Testis (tissue), 3 donors: ENCODE data around the gene OTUD4. TPM values are rescaled to one million over a fixed set of nuclear protein-coding genes. Genes with fewer than 3 reads are reported as not detected.

Experiments used
- DNase-seq: peaks from one replicate; pipeline ENCODE4 v3.0.0-alpha.2; 2019
- H3K27ac ChIP-seq, 2 donors: fragments of 200-600 bp; sonication (generic); one replicate each; pipeline ENCODE4 v1.5.1; 2019
- H3K27me3 ChIP-seq: fragments of 200-600 bp; sonication (generic); one replicate; pipeline ENCODE4 v1.5.1; 2019
- H3K36me3 ChIP-seq: fragments of 200-600 bp; sonication (generic); one replicate; pipeline ENCODE4 v1.5.1; 2017; ENCODE audit warnings: low read depth; ENCODE audit errors: missing control alignments
- H3K4me1 ChIP-seq: fragments of 200-600 bp; sonication (generic); one replicate; pipeline ENCODE4 v1.5.1; 2019
- H3K4me3 ChIP-seq, 2 donors: fragments of 200-600 bp; sonication (generic); one replicate each; pipeline ENCODE4 v1.5.1; 2017 to 2019
- H3K9me3 ChIP-seq: fragments of 200-600 bp; sonication (generic); one replicate; pipeline ENCODE4 v1.5.1; 2017
- POLR2A ChIP-seq: fragments of 450-650 bp; IDR thresholded peaks from one replicate; pipeline ENCODE4 v1.6.1; 2017; ENCODE audit warnings: antibody characterized with exemption, mild to moderate bottlenecking, moderate library complexity
- WGBS, 2 donors: methylation state at CpG; one replicate each; pipeline ENCODE4 v1.1.5; 2018; 5-methylcytosine and 5-hydroxymethylcytosine counted together
- intact Hi-C: fragments of 100-400 bp; cut with DNase I; formaldehyde crosslinking; loops from one replicate; pipeline ENCODE4 v1.15.1; 2023; ENCODE audit warnings: low total_unique reads
- polyA plus RNA-seq: library from polyadenylated mRNA; stranded (reverse); fragments of 350-450 nt; fragmentation: Illumina TruSeq; extraction: RNeasy Lipid Tissue Mini Kit (QIAGEN cat#74804); gene quantifications from one replicate; pipeline ENCODE4 v1.2.3, GENCODE V29; 2014; ENCODE audit warnings: low read depth, low replicate concordance; ENCODE audit not compliant: insufficient read depth
- total RNA-seq, 2 donors: library from RNA; depleted of rRNA; stranded (reverse); fragments of >200 nt; gene quantifications; one replicate each; pipeline ENCODE4 v1.2.3, GENCODE V29; 2016
- TF ChIP-seq, protein P1 (sequence below), 3 experiments: fragments of 450-650 bp in 2 of 3; fragments of 200-600 bp in 1 of 3; sonication (generic) in 1 of 3; IDR thresholded peaks; one replicate each; pipeline ENCODE4 v1.5.1; 2016 to 2019; ENCODE audit warnings: antibody characterized with exemption in 3 of 3, mild to moderate bottlenecking in 2 of 3, moderate library complexity in 1 of 3

Gene OTUD4
- total and polyA plus RNA-seq, 3 donors from 2014 or later, result 68.8 to 93.9 (median 90.9) TPM

DNA sequence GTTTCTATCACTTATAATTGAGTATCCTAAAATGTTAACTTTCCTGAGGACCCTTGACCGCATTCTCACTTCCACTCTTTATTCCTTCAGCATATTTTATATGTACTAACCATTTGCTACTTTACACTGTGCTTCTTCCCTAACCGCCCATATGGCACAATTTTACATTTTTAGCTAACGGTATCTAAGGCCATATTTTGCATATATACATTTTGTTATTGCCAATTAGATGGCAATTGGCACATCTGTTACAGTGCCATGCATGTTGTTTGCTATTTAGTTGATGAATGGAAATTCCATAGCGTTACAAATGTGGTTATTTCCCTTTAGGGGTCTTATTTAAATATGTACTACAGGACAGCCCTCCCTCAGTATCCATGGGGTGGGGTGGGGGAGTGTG, 20.0 kb upstream of the OTUD4 start:
- Histone ChIP-seq H3K4me3 (no peak overlapping the region), H3K4me1 (no peaks in the 10 kb centered on the region), H3K9me3 (no peaks in the 10 kb centered on the region), H3K36me3 (no peaks in the 10 kb centered on the region), H3K27me3 (no peaks in the 10 kb centered on the region), H3K27ac (no peak overlapping the region)
- TF ChIP-seq, protein P1, sequence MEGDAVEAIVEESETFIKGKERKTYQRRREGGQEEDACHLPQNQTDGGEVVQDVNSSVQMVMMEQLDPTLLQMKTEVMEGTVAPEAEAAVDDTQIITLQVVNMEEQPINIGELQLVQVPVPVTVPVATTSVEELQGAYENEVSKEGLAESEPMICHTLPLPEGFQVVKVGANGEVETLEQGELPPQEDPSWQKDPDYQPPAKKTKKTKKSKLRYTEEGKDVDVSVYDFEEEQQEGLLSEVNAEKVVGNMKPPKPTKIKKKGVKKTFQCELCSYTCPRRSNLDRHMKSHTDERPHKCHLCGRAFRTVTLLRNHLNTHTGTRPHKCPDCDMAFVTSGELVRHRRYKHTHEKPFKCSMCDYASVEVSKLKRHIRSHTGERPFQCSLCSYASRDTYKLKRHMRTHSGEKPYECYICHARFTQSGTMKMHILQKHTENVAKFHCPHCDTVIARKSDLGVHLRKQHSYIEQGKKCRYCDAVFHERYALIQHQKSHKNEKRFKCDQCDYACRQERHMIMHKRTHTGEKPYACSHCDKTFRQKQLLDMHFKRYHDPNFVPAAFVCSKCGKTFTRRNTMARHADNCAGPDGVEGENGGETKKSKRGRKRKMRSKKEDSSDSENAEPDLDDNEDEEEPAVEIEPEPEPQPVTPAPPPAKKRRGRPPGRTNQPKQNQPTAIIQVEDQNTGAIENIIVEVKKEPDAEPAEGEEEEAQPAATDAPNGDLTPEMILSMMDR (IDR thresholded peaks at IDR 0.05), result no peak
- TF ChIP-seq POLR2A, result no peak
- no peak for DNase-seq
- intact Hi-C loops, result no loop called here
- WGBS, 2 donors, result 90 to 93% methylated on average over 4 of the region's 4 CpGs

DNA sequence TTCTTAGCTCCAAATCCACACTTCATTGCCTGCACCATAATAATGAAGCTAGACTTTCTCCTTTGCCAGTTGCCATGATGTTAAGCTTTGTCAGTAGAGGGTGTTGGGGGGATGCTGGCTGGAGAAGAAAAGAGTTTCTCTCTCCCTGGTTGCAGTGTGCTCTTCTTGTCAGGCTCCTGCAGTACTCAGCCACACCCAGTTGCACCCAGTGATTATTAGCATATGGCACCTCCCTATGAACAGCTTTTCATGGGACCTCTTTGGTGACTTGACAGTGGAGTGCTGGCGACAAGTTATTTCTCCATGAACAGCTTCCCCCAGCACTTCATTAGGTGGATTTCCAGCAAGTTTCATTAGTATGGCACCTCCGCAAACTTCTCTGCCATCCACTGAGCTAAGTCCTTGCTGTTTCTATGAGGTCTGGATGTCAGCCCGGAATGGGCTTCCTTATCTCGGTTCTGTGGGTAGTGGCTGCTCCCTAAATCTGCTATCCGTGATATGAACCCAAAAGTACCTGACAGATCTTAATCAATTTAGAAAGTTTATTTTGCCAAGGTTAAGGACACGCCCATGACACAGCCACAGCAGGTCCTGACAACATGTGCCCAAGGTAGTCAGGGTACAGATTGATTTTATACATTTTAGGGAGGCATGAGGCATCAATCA, 18.8 kb upstream of the OTUD4 start:
- no peak for DNase-seq

DNA sequence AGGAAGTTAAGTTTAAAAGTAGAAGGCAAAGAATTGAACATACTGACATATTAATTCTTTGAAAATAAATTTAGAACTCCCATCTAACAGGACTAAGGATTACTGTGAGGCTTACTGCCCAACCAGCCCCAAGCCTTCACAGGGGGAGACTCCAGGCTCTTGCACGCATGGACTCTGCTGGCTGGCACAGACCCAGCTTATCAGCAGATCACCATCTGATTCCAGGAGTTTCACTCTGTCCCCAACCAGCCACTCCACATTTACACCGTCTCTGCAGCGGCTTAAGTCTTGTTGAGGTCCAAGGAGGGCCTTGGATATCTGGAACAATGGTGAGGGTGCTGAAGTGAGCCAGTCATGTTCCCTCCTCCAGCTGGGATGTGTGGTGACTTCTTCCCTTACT, 16.4 kb upstream of the OTUD4 start:
- TF ChIP-seq POLR2A, result no peak
- TF ChIP-seq, protein P1 (IDR thresholded peaks at IDR 0.05), result no peak
- intact Hi-C loops, result no loop called here
- Histone ChIP-seq H3K4me3 (no peak overlapping the region), H3K27me3 (no peaks in the 10 kb centered on the region), H3K4me1 (no peaks in the 10 kb centered on the region), H3K27ac (no peak overlapping the region), H3K9me3 (no peaks in the 10 kb centered on the region), H3K36me3 (no peaks in the 10 kb centered on the region)
- 36 to 84% methylated on average over 3 of the region's 3 CpGs for WGBS, 2 donors
- peak; percentile 31 for DNase-seq

More for the DNA sequence above, 18.8 kb upstream of the OTUD4 start:
- Histone ChIP-seq H3K27ac (no peak overlapping the region), H3K27me3 (no peaks in the 10 kb centered on the region), H3K4me3 (no peak overlapping the region), H3K36me3 (no peaks in the 10 kb centered on the region), H3K4me1 (no peaks in the 10 kb centered on the region), H3K9me3 (no peaks in the 10 kb centered on the region)
- TF ChIP-seq, protein P1 (IDR thresholded peaks at IDR 0.05), result no peak
- TF ChIP-seq POLR2A, result no peak
- intact Hi-C loops, result no loop called here
- WGBS, 2 donors, result 81 to 86% methylated on average over 6 of the region's 6 CpGs

DNA sequence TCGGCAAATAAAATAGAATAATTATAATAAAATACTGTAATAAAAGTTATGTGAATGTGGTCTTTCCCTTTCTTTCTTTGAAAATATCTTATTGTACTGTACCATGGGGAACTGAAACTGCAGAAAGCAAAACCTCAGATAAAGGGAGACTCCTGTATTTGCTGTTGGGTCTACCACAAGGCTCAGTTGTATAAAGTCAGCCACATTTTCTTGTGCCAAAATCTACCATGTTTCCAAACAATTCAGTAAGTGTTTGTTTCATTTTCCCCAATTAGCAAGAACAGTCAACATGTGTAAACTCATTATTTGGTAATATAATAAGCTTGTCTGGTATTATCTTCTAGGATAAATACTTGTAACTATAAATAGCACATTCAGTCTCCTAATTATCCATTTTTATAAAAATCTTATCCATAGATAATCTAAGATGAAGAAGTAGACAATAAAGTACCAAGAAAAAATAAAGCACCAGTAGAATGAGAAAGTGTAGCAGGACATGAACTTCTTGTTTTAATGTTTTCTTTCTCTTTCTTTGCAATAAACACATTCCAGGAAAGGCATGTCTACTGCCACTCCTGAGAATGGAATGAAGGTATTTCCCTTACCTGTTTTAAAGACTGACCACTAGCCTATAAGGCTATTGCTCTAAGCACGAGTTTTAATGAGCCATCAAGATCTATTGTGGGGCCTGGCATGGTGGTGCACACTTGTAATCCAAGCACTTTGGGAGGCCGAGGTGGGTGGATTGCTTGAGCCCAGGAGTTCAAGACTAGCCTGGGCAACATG, 15.0 kb upstream of the OTUD4 start:
- H3K4me1 ChIP-seq, result no peaks in the 10 kb centered on the region
- no peaks in the 10 kb centered on the region for H3K9me3 ChIP-seq
- H3K27me3 ChIP-seq, result no peaks in the 10 kb centered on the region
- 81 to 87% methylated on average over 3 of the region's 3 CpGs for WGBS, 2 donors
- DNase-seq, result no peak
- H3K4me3 ChIP-seq, result no peak overlapping the region
- TF ChIP-seq POLR2A, result no peak
- TF ChIP-seq, protein P1 (IDR thresholded peaks at IDR 0.05), result no peak
- H3K36me3 ChIP-seq, result no peaks in the 10 kb centered on the region
- no peak overlapping the region for H3K27ac ChIP-seq
- intact Hi-C loops, result no loop called here
